Activated naive CD8-positive, alpha-beta T cell treated with anti-CD3 and anti-CD28 coated beads, Interleukin-2, amount 10 ng/mL, durations not matched to agents 7 days and 5 days (primary cell): ENCODE results near the gene THRB. TPM values are rescaled to one million over a fixed set of nuclear protein-coding genes. Genes with fewer than 3 reads are reported as not detected.
"Not testable (repeated sequence)": the region's sequence is repeated elsewhere in the genome, so short reads cannot be mapped to it uniquely, and the experiment has no call there.

Experiments
- ATAC-seq: fragments of 150-1000 bp; cut with Tn5 transposase; one replicate; pipeline ENCODE4 v1.10.0; 2021; ENCODE audit warnings: low read depth, moderate library complexity
- POLR2A ChIA-PET: fragments of 350-600 bp; sonication (Branson Sonifier 250); formaldehyde crosslinking; loops from one replicate; lab custom pipeline; 2021; ENCODE audit warnings: antibody characterized with exemption; lab: Charles Lee
- DNase-seq: peaks from one replicate; pipeline ENCODE4 v3.0.0; 2021
- H3K27ac Mint-ChIP-seq: one replicate; pipeline ENCODE4 v1.8.0; 2022; ENCODE audit warnings: mild to moderate bottlenecking, mixed read lengths
- H3K27me3 Mint-ChIP-seq: one replicate; pipeline ENCODE4 v1.8.0; 2022; ENCODE audit warnings: mild to moderate bottlenecking, moderate library complexity, mixed read lengths
- H3K36me3 Mint-ChIP-seq: one replicate; pipeline ENCODE4 v1.8.0; 2021; ENCODE audit warnings: mild to moderate bottlenecking, mixed read lengths
- H3K4me1 Mint-ChIP-seq: one replicate; pipeline ENCODE4 v1.8.0; 2021; ENCODE audit warnings: mixed read lengths
- H3K4me3 Mint-ChIP-seq: one replicate; pipeline ENCODE4 v1.8.0; 2022; ENCODE audit warnings: mild to moderate bottlenecking, moderate library complexity, mixed read lengths
- H3K9me3 Mint-ChIP-seq: one replicate; pipeline ENCODE4 v1.8.0; 2021; ENCODE audit warnings: mixed read lengths
- total RNA-seq, 2 experiments: library from RNA; stranded (reverse); gene quantifications; one replicate each; pipeline ENCODE4 v1.2.3, GENCODE V29; 2021

The THRB gene
- total RNA-seq, 2 experiments from 2014 or later = not detected

DNA sequence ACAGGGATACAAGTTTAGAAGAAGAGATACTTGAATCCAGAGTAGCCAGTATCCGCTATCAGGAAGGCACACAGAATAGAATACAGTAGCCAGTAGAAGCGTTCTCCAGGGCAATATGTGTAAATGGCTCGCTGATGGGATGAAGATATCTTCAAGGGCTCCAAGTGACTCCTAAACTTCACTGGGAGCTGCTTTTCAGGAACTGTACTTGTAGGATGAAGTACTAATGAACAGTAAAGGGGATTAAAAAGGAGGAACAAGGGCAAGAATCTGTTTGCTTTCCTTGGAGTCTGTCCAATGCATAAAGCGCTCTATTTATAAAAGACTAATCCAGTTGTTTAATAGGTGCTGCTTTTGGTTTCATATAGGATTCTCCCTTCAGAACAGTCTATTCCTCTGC, 78.4 kb downstream of the THRB start:
- DNase-seq = no peak
- Mint-ChIP-seq H3K36me3 (no peaks in the 10 kb centered on the region), H3K27me3 (no peaks in the 10 kb centered on the region), H3K27ac (no peak overlapping the region), H3K9me3 (no peaks in the 10 kb centered on the region), H3K4me1 (no peaks in the 10 kb centered on the region), H3K4me3 (no peak overlapping the region)
- ATAC-seq = no peak
- POLR2A ChIA-PET = no interaction called here

DNA sequence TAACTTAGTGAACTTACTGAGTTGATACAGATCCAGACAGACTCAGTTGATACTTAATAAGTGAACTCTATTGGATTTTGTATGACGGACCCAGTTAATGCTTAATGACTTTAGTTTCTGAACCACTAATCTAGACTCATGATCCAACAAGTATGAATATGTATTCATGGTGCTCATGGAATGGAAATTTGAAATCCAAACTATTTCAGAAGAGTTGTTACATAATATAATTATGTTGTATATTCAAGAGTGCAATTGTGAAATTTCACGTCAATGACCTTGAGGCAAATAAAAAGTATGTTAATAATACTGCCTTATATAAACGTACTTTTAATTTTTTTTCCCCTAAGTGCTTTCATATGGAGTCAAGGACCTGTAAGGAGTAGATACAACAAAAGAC, 78.8 kb downstream of the THRB start:
- Mint-ChIP-seq H3K4me3 (no peak overlapping the region), H3K9me3 (no peaks in the 10 kb centered on the region), H3K27ac (no peak overlapping the region), H3K36me3 (no peaks in the 10 kb centered on the region), H3K4me1 (no peaks in the 10 kb centered on the region), H3K27me3 (no peaks in the 10 kb centered on the region)
- DNase-seq (no peak), ATAC-seq (no peak)
- POLR2A ChIA-PET = no interaction called here

DNA sequence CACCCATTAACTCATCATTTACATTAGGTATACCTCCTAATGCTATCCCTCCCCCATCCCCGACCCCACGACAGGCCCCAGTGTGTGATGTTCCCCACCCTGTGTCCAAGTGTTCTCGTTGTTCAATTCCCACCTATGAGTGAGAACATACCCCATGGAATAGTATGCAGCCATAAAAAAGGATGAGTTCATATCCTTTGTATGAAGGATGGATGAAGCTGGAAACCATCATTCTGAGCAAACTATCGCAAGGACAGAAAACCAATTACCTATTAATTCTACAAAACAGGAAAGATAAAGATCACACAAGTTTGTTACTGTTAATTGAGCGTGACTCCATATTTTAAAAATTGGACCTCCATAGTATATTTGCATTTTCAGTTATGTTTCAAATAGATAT, 81.0 kb downstream of the THRB start:
- H3K36me3 Mint-ChIP-seq, DNase-seq, H3K4me1 Mint-ChIP-seq, H3K27me3 Mint-ChIP-seq, H3K9me3 Mint-ChIP-seq, POLR2A ChIA-PET, ATAC-seq, H3K27ac Mint-ChIP-seq, H3K4me3 Mint-ChIP-seq: not testable (repeated sequence)

DNA sequence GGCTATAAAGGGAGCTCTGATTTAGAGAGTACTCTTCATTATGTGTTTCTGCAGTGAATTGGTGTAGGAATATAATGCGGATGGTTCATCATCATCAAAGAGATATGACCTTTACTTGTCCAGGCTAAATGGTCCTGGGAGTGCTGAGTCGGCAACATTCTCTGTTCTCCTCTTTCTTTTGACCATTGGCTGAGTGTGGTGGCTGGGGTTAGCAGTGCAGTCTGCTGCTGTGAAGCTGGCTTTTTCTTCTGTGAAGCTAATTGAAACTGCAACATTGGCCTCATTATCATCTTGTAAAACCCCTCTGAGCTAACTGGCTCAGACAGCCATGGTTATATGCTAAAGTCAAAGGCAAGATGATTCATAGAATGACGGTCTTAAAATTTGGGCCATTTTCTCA, 83.8 kb downstream of the THRB start:
- Mint-ChIP-seq H3K9me3 (no peaks in the 10 kb centered on the region), H3K4me1 (no peaks in the 10 kb centered on the region), H3K27ac (no peak overlapping the region), H3K4me3 (no peak overlapping the region), H3K36me3 (no peaks in the 10 kb centered on the region), H3K27me3 (no peaks in the 10 kb centered on the region)
- POLR2A ChIA-PET = no interaction called here
- ATAC-seq (no peak), DNase-seq (no peak)

DNA sequence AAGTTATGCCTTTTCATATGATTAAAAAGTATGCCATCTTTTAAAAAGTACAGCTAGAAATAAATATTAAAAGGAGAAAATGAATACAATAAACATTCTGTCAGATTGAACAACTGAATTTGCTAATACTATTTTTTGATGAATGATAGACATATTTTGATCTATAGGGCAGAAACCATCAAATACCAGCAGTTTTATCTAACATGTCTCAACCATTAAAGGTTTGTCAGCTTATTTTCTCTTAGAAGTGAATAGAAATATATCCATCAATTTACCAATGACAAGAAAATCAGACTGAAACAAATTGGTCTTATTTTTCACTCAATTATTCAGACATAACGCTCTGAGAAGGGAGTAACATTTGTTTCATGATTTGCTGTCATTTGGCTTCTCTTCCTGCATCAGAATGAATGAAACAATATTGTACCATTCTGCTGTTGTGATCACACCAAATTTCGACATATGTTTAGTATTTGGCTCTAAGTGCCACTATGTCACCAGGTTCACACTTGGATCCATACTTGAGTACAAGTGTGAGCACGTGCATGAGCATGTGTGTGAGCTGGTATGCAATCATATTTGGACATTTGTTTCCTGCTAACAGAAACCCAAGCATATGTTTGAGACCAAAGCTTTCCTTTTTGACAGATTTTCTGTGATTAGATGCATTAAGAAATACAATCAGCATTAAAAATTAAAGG, 86.5 kb downstream of the THRB start:
- no peaks in the 10 kb centered on the region for H3K27me3 Mint-ChIP-seq
- no peaks in the 10 kb centered on the region for H3K36me3 Mint-ChIP-seq
- POLR2A ChIA-PET = no interaction called here

DNA sequence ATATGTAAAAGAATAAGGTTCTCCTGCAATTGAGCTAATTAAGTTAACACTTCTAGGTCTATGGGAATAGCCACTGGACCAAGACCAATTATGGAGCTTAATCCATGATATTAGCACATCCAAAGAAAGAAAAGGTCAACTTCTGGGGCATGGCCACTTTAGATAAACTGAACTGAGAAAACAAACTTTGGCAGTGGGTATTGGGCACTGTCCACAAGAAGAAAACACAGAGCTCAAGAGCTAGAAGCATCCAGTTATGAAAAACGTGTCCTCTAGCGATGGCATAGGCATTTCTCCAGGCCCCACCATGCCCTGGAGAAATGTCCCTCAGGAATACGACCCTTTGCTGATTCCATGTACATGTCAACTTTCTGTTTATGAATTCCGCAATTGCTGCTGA, 87.8 kb downstream of the THRB start:
- H3K9me3 Mint-ChIP-seq = no peaks in the 10 kb centered on the region
- DNase-seq = no peak
- no peak for ATAC-seq
- no peaks in the 10 kb centered on the region for H3K36me3 Mint-ChIP-seq
- H3K4me1 Mint-ChIP-seq = no peaks in the 10 kb centered on the region
- H3K27ac Mint-ChIP-seq = no peak overlapping the region
- POLR2A ChIA-PET = no interaction called here
- H3K4me3 Mint-ChIP-seq = no peak overlapping the region
- H3K27me3 Mint-ChIP-seq = no peaks in the 10 kb centered on the region

More for the DNA sequence above, 86.5 kb downstream of the THRB start:
- ATAC-seq (no peak), DNase-seq (no peak)
- Mint-ChIP-seq H3K4me1 (no peaks in the 10 kb centered on the region), H3K27ac (no peak overlapping the region), H3K9me3 (no peaks in the 10 kb centered on the region), H3K4me3 (no peak overlapping the region)

DNA sequence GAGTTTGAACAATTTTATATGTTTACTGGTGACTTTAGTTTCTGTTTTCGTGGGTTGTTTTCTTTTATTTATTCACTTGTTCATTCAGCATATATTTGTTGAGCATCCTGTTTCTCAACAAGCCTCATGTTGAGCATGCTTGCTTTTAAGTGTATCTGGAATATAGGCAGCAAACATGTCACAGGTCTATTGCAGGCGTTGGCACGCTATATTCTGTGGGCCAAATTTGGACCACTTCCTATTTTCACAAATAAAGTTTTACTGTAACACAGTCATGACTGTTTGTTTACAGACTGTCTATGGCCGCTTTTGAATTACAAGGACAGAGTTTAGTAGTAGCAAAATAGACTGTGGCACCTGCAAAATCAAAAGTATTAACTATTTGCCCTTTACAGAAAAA, 89.6 kb downstream of the THRB start:
- H3K27me3 Mint-ChIP-seq = no peaks in the 10 kb centered on the region
- no peak overlapping the region for H3K4me3 Mint-ChIP-seq
- H3K9me3 Mint-ChIP-seq = no peaks in the 10 kb centered on the region
- H3K4me1 Mint-ChIP-seq = no peaks in the 10 kb centered on the region
- POLR2A ChIA-PET = no interaction called here
- no peak overlapping the region for H3K27ac Mint-ChIP-seq
- DNase-seq = no peak
- no peak for ATAC-seq
- H3K36me3 Mint-ChIP-seq = no peaks in the 10 kb centered on the region

DNA sequence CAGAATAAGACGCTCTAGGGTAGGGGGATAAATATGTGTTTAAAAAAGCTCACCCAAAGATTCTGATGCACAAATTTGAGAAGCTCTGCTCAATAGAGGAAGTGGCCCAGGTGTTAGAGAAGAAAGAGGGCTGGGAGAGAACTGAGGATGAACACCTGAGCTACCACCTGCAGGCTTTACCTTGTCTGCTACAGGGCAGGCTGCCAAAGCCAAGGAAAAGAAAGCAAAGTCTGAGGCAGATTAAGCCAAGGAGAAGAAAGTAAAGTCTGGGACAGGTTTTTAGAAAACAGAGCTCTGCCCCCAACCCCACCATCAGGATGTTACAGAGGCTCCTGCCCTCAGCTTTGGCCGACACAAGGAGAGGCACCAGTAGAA, 92.9 kb downstream of the THRB start:
- Mint-ChIP-seq H3K36me3 (no peaks in the 10 kb centered on the region), H3K4me1 (no peaks in the 10 kb centered on the region), H3K27ac (no peak overlapping the region), H3K27me3 (no peaks in the 10 kb centered on the region), H3K9me3 (no peaks in the 10 kb centered on the region), H3K4me3 (no peak overlapping the region)
- DNase-seq = no peak
- ATAC-seq = no peak
- POLR2A ChIA-PET = no interaction called here

DNA sequence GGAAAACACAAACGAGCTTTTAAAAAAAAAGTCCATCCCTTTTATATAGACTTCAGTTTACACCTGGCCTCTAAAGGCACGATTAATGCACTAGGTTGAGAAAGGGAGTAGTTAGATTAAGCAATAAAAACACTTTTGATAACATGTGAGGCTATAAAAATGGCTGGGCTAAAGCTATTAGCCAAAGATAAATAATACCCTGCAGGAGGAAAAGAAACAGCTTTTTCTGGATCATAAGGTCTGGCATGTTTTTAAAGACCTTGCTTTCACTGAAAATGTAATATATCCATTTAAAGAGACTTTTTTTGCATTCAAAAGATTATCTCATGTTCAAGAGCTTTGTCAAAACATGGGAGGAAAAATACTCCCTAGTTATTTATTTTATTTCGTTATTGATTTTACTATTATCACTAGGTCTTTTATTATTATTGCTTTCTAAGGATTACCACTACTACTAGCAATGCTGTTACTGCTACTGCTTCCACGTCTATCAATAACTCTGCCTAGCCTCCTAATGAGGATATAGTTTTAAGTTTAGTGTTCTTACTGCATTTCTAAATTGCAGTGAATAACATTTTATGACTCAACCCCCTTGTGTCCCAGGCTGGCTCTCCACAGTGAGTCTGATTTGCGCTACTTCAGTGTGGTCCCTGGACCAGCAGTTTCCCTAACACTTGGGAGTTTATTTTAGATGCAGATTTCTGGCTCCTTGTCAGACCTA, 93.4 kb downstream of the THRB start:
- H3K36me3 Mint-ChIP-seq = no peaks in the 10 kb centered on the region
- H3K27ac Mint-ChIP-seq = no peak overlapping the region
- H3K27me3 Mint-ChIP-seq = no peaks in the 10 kb centered on the region
- DNase-seq (no peak), ATAC-seq (no peak)
- H3K4me3 Mint-ChIP-seq = no peak overlapping the region
- no peaks in the 10 kb centered on the region for H3K9me3 Mint-ChIP-seq
- no peaks in the 10 kb centered on the region for H3K4me1 Mint-ChIP-seq
- POLR2A ChIA-PET = no interaction called here

DNA sequence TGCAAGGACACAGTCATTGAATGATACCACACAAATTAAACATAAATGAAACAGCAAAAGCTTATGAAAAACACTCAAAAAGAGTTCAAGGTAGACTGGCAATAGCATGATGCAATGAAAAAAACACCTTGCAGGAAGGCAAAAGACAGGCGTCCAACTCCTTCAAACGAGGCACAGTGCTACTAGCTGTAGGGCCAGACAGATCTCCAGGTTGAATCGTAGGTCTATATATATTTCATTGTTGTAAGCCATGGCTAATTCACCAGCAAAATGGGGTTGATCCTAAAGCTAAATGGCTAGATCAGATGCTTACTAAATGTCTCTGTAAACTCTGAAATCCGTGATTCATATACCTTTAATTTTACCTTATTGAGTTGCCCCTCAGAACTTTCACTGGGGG, 94.2 kb downstream of the THRB start:
- POLR2A ChIA-PET = no interaction called here
- Mint-ChIP-seq H3K27me3 (no peaks in the 10 kb centered on the region), H3K27ac (no peak overlapping the region), H3K4me3 (no peak overlapping the region), H3K9me3 (no peaks in the 10 kb centered on the region), H3K4me1 (no peaks in the 10 kb centered on the region), H3K36me3 (no peaks in the 10 kb centered on the region)
- ATAC-seq = no peak
- no peak for DNase-seq

DNA sequence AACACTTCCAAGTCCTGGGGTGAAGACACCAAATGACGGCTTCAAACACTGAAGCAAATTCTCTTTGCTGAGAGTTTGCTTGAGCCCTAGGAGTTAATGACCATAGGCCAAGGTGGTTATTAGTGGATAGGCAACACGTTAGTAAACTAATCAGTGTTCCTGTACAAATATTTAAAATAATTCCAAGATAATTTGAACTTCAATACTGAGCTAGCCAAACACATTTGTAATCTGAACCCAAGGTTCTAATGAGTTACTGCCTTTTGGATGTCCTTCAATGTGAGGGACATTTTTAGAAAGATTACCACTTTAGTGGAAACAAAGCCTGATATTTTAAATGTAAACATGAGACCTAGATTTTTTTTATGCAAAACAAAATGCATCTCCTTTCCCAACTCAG, 94.6 kb downstream of the THRB start:
- H3K27me3 Mint-ChIP-seq = no peaks in the 10 kb centered on the region
- H3K4me3 Mint-ChIP-seq = no peak overlapping the region
- no peak for DNase-seq
- H3K9me3 Mint-ChIP-seq = no peaks in the 10 kb centered on the region
- POLR2A ChIA-PET = no interaction called here
- H3K27ac Mint-ChIP-seq = no peak overlapping the region
- no peaks in the 10 kb centered on the region for H3K36me3 Mint-ChIP-seq
- ATAC-seq = no peak
- no peaks in the 10 kb centered on the region for H3K4me1 Mint-ChIP-seq

DNA sequence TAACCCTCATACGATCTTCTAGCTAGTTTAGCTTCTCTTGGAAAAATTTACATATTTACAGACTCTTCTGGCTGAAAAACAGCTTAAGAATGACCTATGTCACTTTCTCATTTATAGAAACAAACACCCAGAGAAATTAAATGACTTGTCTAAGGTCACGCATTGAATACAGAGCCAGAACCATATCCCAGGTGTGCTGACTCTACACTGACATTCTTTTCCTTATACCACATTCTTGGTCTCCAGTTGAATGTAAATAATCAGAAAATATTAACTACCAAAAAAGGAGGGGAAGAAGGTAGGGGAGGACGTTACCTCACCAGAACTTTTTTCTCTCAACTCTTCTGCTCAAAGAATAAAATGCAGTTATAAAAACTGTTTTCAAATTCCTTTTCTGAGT, 95.0 kb downstream of the THRB start:
- Mint-ChIP-seq H3K4me1 (no peaks in the 10 kb centered on the region), H3K27me3 (no peaks in the 10 kb centered on the region), H3K27ac (no peak overlapping the region), H3K9me3 (no peaks in the 10 kb centered on the region), H3K4me3 (no peak overlapping the region), H3K36me3 (no peaks in the 10 kb centered on the region)
- no peak for ATAC-seq
- POLR2A ChIA-PET = no interaction called here
- DNase-seq = no peak

DNA sequence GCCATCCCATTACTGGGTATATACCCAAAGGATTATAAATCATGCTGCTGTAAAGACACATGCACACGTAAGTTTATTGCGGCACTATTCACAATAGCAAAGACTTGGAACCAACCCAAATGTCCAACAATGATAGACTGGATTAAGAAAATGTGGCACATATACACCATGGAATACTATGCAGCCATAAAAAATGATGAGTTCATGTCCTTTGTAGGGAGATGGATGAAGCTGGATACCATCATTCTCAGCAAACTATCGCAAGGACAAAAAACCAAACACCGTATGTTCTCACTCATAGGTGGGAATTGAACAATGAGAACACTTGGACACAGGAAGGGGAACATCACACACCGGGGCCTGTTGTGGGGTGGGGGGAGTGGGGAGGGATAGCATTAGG, 95.9 kb downstream of the THRB start:
- POLR2A ChIA-PET, H3K27ac Mint-ChIP-seq, H3K36me3 Mint-ChIP-seq, H3K27me3 Mint-ChIP-seq, ATAC-seq, H3K4me1 Mint-ChIP-seq, DNase-seq, H3K4me3 Mint-ChIP-seq, H3K9me3 Mint-ChIP-seq: not testable (repeated sequence)

DNA sequence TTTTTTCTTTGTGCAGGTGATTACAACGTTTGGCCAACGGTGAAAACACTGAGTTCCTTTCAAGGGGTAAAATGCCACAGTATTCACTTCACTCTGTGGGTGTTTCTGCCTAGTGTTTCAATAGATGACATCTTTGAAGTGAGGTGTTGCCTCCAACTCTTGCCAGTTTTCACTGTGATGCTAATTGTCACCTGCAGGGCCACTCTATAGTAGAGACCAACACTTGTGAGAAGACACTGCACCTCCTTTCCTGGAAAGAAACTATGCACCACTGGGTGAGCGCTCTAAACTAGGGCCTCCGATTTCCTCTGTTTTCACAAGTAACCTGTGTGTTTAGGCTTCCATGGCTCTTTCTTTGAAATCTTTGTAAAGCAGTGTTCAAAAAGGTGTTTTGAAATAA, 98.3 kb downstream of the THRB start:
- Mint-ChIP-seq H3K27me3 (no peaks in the 10 kb centered on the region), H3K4me3 (no peak overlapping the region), H3K4me1 (no peaks in the 10 kb centered on the region), H3K9me3 (no peaks in the 10 kb centered on the region), H3K27ac (no peak overlapping the region), H3K36me3 (no peaks in the 10 kb centered on the region)
- POLR2A ChIA-PET = no interaction called here
- DNase-seq = no peak
- ATAC-seq = no peak
